Neural cell (in vitro differentiated cells): ENCODE results near the gene PHF21B. TPM values are rescaled to one million over a fixed set of nuclear protein-coding genes. Genes with fewer than 3 reads are reported as not detected.

Experiments
- H2AFZ ChIP-seq: fragments of 200-600, 300-800 bp; sonication (generic), shearing (Covaris generic); 2 replicates; pipeline ENCODE4 v1.6.0; 2014; ENCODE audit warnings: low read depth, mild to moderate bottlenecking, antibody characterized with exemption, low read length, moderate library complexity
- H3F3A ChIP-seq: fragments of 200-600 bp; shearing (Covaris generic); 2 replicates; pipeline ENCODE4 v1.6.1; 2016; ENCODE audit warnings: mild to moderate bottlenecking, moderate library complexity, mixed read lengths, antibody characterized with exemption, low read length; ENCODE audit not compliant: insufficient read depth, poor library complexity, severe bottlenecking
- H3K27ac ChIP-seq: fragments of 200-600, 300-800 bp; sonication (generic), shearing (Covaris generic); 2 replicates; pipeline ENCODE4 v1.5.1; 2014; ENCODE audit warnings: mild to moderate bottlenecking, low read length, moderate library complexity
- H3K27me3 ChIP-seq: fragments of 300-800, 200-600 bp; sonication (generic), shearing (Covaris generic); 2 replicates; pipeline ENCODE4 v1.6.0; 2014; ENCODE audit warnings: mild to moderate bottlenecking, low read depth, low read length, moderate library complexity; ENCODE audit not compliant: insufficient read depth
- H3K36me3 ChIP-seq: fragments of 300-800, 200-600 bp; sonication (generic), shearing (Covaris generic); 2 replicates; pipeline ENCODE4 v1.5.1; 2014; ENCODE audit warnings: mild to moderate bottlenecking, antibody characterized with exemption, low read length, moderate library complexity; ENCODE audit not compliant: insufficient read depth
- H3K4me2 ChIP-seq: fragments of 300-800, 200-600 bp; sonication (generic), shearing (Covaris generic); 2 replicates; pipeline ENCODE4 v1.6.0; 2014; ENCODE audit warnings: mild to moderate bottlenecking, low read length
- H3K4me3 ChIP-seq: fragments of 300-800, 200-600 bp; sonication (generic), shearing (Covaris generic); 2 replicates; pipeline ENCODE4 v1.5.1; 2014; ENCODE audit warnings: mild to moderate bottlenecking, low read length, moderate library complexity
- H3K79me2 ChIP-seq: fragments of 200-600 bp; shearing (Covaris generic); replicated peaks from 2 replicates; pipeline ENCODE4 v1.6.0; 2014; ENCODE audit warnings: mild to moderate bottlenecking, low read length, moderate library complexity; ENCODE audit not compliant: insufficient read depth
- H3K9ac ChIP-seq: fragments of 300-800, 200-600 bp; sonication (generic), shearing (Covaris generic); 2 replicates; pipeline ENCODE4 v1.6.1; 2016; ENCODE audit warnings: mild to moderate bottlenecking, low read length, mixed read lengths
- H3K9me2 ChIP-seq: fragments of 200-600 bp; shearing (Covaris generic); 2 replicates; pipeline ENCODE4 v1.6.1; 2016; ENCODE audit warnings: mild to moderate bottlenecking, low read length, mixed read lengths; ENCODE audit not compliant: insufficient read depth
- H3K9me3 ChIP-seq: fragments of 200-600, 300-800 bp; sonication (generic), shearing (Covaris generic); 2 replicates; pipeline ENCODE4 v1.6.1; 2016; ENCODE audit warnings: mild to moderate bottlenecking, mixed run types, low read length, moderate library complexity, mixed read lengths
- H4K20me1 ChIP-seq: fragments of 200-600 bp; shearing (Covaris generic); 2 replicates; pipeline ENCODE4 v1.6.1; 2016; ENCODE audit warnings: mild to moderate bottlenecking, mixed run types; ENCODE audit not compliant: insufficient read depth
- CTCF ChIP-seq: fragments of 450-650 bp; IDR thresholded peaks from 2 replicates; pipeline ENCODE4 v1.5.1; 2014; ENCODE audit warnings: antibody characterized with exemption, mild to moderate bottlenecking, moderate library complexity; ENCODE audit not compliant: poor library complexity, severe bottlenecking
- EP300 ChIP-seq: fragments of 450-650 bp; conservative IDR thresholded peaks from 2 replicates; pipeline ENCODE4 v1.6.1; 2014; ENCODE audit warnings: antibody characterized with exemption, mild to moderate bottlenecking, moderate library complexity; ENCODE audit not compliant: poor library complexity, severe bottlenecking
- EZH2 ChIP-seq: fragments of 200-600, 300-800 bp; shearing (Covaris generic), sonication (generic); IDR thresholded peaks from 2 replicates; pipeline ENCODE4 v1.6.1; 2014; ENCODE audit warnings: antibody characterized with exemption, low read length, borderline replicate concordance, mild to moderate bottlenecking; ENCODE audit not compliant: insufficient read depth, poor library complexity, severe bottlenecking
- MXI1 ChIP-seq: fragments of 450-650 bp; conservative IDR thresholded peaks from 2 replicates; pipeline ENCODE4 v1.6.1; 2014; ENCODE audit warnings: antibody characterized with exemption, mild to moderate bottlenecking; ENCODE audit not compliant: poor library complexity, severe bottlenecking
- POLR2AphosphoS5 ChIP-seq: IDR thresholded peaks from 2 replicates; pipeline ENCODE4 v1.6.1; 2012
- RAD21 ChIP-seq: fragments of 450-650 bp; conservative IDR thresholded peaks from 2 replicates; pipeline ENCODE4 v1.6.1; 2014; ENCODE audit warnings: antibody characterized with exemption, mild to moderate bottlenecking, moderate library complexity
- REST ChIP-seq: IDR thresholded peaks from 2 replicates; pipeline ENCODE4 v1.6.1; 2012; ENCODE audit warnings: borderline replicate concordance
- SMC3 ChIP-seq: fragments of 450-650 bp; conservative IDR thresholded peaks from 2 replicates; pipeline ENCODE4 v1.6.1; 2014; ENCODE audit warnings: antibody characterized with exemption, mild to moderate bottlenecking, moderate library complexity; ENCODE audit not compliant: poor library complexity
- TAF1 ChIP-seq: IDR thresholded peaks from 2 replicates; pipeline ENCODE4 v1.6.1; 2012; ENCODE audit warnings: low read depth
- polyA plus RNA-seq: library from polyadenylated mRNA; depleted of rRNA; stranded (reverse); fragments of >200 nt; gene quantifications from 2 replicates; pipeline ENCODE4 v1.2.3, GENCODE V29; 2014

PHF21B gene
- polyA plus RNA-seq, 1 donor from 2014 or later, result 49.5 TPM

GRCh38 chr22:45034821-45035220 is 25.0 kb upstream of the PHF21B start:
- H3K79me2 ChIP-seq, result no peaks in the 10 kb centered on the region
- no peak overlapping the region for H3K4me3 ChIP-seq
- no peaks in the 10 kb centered on the region for H3K9me3 ChIP-seq
- H3K27ac ChIP-seq, result no peak overlapping the region
- H3K9me2 ChIP-seq, result no peaks in the 10 kb centered on the region
- H3K36me3 ChIP-seq, result no peaks in the 10 kb centered on the region
- no peaks in the 10 kb centered on the region for H3K27me3 ChIP-seq
- no peaks in the 10 kb centered on the region for H3F3A ChIP-seq
- H2AFZ ChIP-seq, result no peak overlapping the region
- TF ChIP-seq SMC3 (no peak), CTCF (no peak), MXI1 (no peak), EP300 (no peak), REST (no peak), RAD21 (no peak), EZH2 (no peak), POLR2AphosphoS5 (no peak), TAF1 (no peak)
- H3K4me2 ChIP-seq, result no peak overlapping the region
- no peak overlapping the region for H3K9ac ChIP-seq
- no peaks in the 10 kb centered on the region for H4K20me1 ChIP-seq

- no peaks in the 10 kb centered on the region for H3F3A ChIP-seq
- H3K27me3 ChIP-seq, result no peaks in the 10 kb centered on the region
- H4K20me1 ChIP-seq, result no peaks in the 10 kb centered on the region
- H3K79me2 ChIP-seq, result no peaks in the 10 kb centered on the region
- H3K4me2 ChIP-seq, result no peak overlapping the region
- no peak overlapping the region for H3K9ac ChIP-seq
- H3K9me2 ChIP-seq, result no peaks in the 10 kb centered on the region
- H3K27ac ChIP-seq, result no peak overlapping the region
- no peaks in the 10 kb centered on the region for H3K9me3 ChIP-seq
- H3K4me3 ChIP-seq, result no peak overlapping the region
- H3K36me3 ChIP-seq, result no peaks in the 10 kb centered on the region
- TF ChIP-seq SMC3 (no peak), EZH2 (no peak), TAF1 (no peak), REST (no peak), POLR2AphosphoS5 (no peak), EP300 (no peak), MXI1 (no peak), CTCF (no peak), RAD21 (no peak)
- no peak overlapping the region for H2AFZ ChIP-seq
Observed at GRCh38 chr22:45034156-45034555, 24.4 kb upstream of the PHF21B start.
